Measurements from ENCODE around the gene STAT5A.
"Not testable (repeated sequence)": the region's sequence is repeated elsewhere in the genome, so short reads cannot be mapped to it uniquely, and the experiment has no call there.

- TF ChIP-seq POLR2A, CTCF (IDR thresholded peaks at IDR 0.05): not testable (repeated sequence)
Observed at GRCh38 chr17:42297775-42298174, 9.5 kb downstream of the STAT5A start.
